H9 (cell line): Measurements from ENCODE around the gene TCERG1L. TPM values are rescaled to one million over a fixed set of nuclear protein-coding genes. Genes with fewer than 3 reads are reported as not detected.

Experiments used
- DNase-seq: peaks from one replicate; pipeline ENCODE4 v3.0.0-alpha.2; 2017
- H2AFZ ChIP-seq: one replicate; pipeline ENCODE4 v1.6.1; 2013; ENCODE audit warnings: mild to moderate bottlenecking, low read length, control low read depth, moderate library complexity
- H2AK5ac ChIP-seq: 2 replicates; pipeline ENCODE4 v1.6.1; 2013; ENCODE audit warnings: low read length, control low read depth, mixed read lengths; ENCODE audit not compliant: insufficient read length
- H2BK120ac ChIP-seq: one replicate; pipeline ENCODE4 v1.6.1; 2013; ENCODE audit warnings: low read depth, mild to moderate bottlenecking, low read length, control low read depth, inconsistent platforms; ENCODE audit not compliant: poor library complexity, severe bottlenecking
- H2BK12ac ChIP-seq: 2 replicates; pipeline ENCODE4 v1.6.1; 2013; ENCODE audit warnings: low read length, control low read depth, mixed read lengths, low read depth; ENCODE audit not compliant: insufficient read length
- H2BK15ac ChIP-seq: 2 replicates; pipeline ENCODE4 v1.6.1; 2013; ENCODE audit warnings: low read depth, low read length, control low read depth
- H2BK20ac ChIP-seq: one replicate; pipeline ENCODE4 v1.6.1; 2013; ENCODE audit warnings: low read depth, mild to moderate bottlenecking, low read length, control low read depth, inconsistent platforms; ENCODE audit not compliant: poor library complexity, severe bottlenecking
- H2BK5ac ChIP-seq: 2 replicates; pipeline ENCODE4 v1.6.1; 2013; ENCODE audit warnings: low read length, control low read depth, mixed read lengths; ENCODE audit not compliant: insufficient read length
- H3K14ac ChIP-seq: 2 replicates; pipeline ENCODE4 v1.6.1; 2013; ENCODE audit warnings: low read length, control low read depth; ENCODE audit not compliant: insufficient read depth
- H3K18ac ChIP-seq: 2 replicates; pipeline ENCODE4 v1.6.1; 2013; ENCODE audit warnings: low read depth, mild to moderate bottlenecking, mixed read lengths, low read length, control low read depth; ENCODE audit not compliant: insufficient read length
- H3K23ac ChIP-seq: 2 replicates; pipeline ENCODE4 v1.6.1; 2013; ENCODE audit warnings: low read length, control low read depth, mixed read lengths, low read depth; ENCODE audit not compliant: insufficient read length
- H3K23me2 ChIP-seq: 2 replicates; pipeline ENCODE4 v1.6.1; 2013; ENCODE audit warnings: low read depth, mild to moderate bottlenecking, mixed read lengths, low read length, control low read depth; ENCODE audit not compliant: insufficient read length, poor library complexity, severe bottlenecking
- H3K27ac ChIP-seq: 2 replicates; pipeline ENCODE4 v1.5.1; 2013; ENCODE audit warnings: low read length, control low read depth, mixed read lengths, low read depth; ENCODE audit not compliant: insufficient read length
- H3K27me3 ChIP-seq: 2 replicates; pipeline ENCODE4 v1.6.1; 2013; ENCODE audit warnings: low read length, control low read depth, inconsistent platforms; ENCODE audit not compliant: insufficient read depth
- H3K4ac ChIP-seq: 2 replicates; pipeline ENCODE4 v1.6.1; 2013; ENCODE audit warnings: low read depth, mild to moderate bottlenecking, control low read depth, inconsistent platforms, low read length, moderate library complexity
- H3K4me1 ChIP-seq: 2 replicates; pipeline ENCODE4 v1.6.1; 2013; ENCODE audit warnings: low read length, control low read depth, inconsistent platforms; ENCODE audit not compliant: insufficient read depth
- H3K4me2 ChIP-seq: 2 replicates; pipeline ENCODE4 v1.6.1; 2013; ENCODE audit warnings: low read length, control low read depth, mixed read lengths; ENCODE audit not compliant: insufficient read length, insufficient read depth
- H3K56ac ChIP-seq: 2 replicates; pipeline ENCODE4 v1.6.1; 2013; ENCODE audit warnings: low read depth, mild to moderate bottlenecking, mixed read lengths, low read length, control low read depth; ENCODE audit not compliant: insufficient read length
- H3K79me1 ChIP-seq: 2 replicates; pipeline ENCODE4 v1.6.1; 2013; ENCODE audit warnings: low read depth, mild to moderate bottlenecking, moderate library complexity, low read length, control low read depth, inconsistent platforms; ENCODE audit not compliant: insufficient read depth, poor library complexity, severe bottlenecking
- H3K79me2 ChIP-seq: 2 replicates; pipeline ENCODE4 v1.6.1; 2013; ENCODE audit warnings: low read length, control low read depth, inconsistent platforms; ENCODE audit not compliant: insufficient read depth
- H3K9ac ChIP-seq: 2 replicates; pipeline ENCODE4 v1.6.1; 2013; ENCODE audit warnings: low read length, control low read depth, mixed read lengths; ENCODE audit not compliant: insufficient read length; ENCODE audit errors: extremely low read depth
- H3K9me3 ChIP-seq: one replicate; pipeline ENCODE4 v1.6.1; 2013; ENCODE audit warnings: low read depth, low read length, inconsistent platforms; ENCODE audit not compliant: control insufficient read depth
- H3T11ph ChIP-seq: one replicate; pipeline ENCODE4 v1.6.1; 2013; ENCODE audit warnings: mild to moderate bottlenecking, low read length, control low read depth, inconsistent platforms
- H4K20me1 ChIP-seq: one replicate; pipeline ENCODE4 v1.6.1; 2013; ENCODE audit not compliant: control insufficient read depth, insufficient read length, insufficient read depth
- H4K5ac ChIP-seq: 2 replicates; pipeline ENCODE4 v1.6.1; 2013; ENCODE audit warnings: low read depth, mild to moderate bottlenecking, mixed read lengths, low read length, control low read depth; ENCODE audit not compliant: insufficient read length
- H4K8ac ChIP-seq: replicated peaks from 2 replicates; pipeline ENCODE4 v1.6.1; 2013; ENCODE audit warnings: low read length, control low read depth, mixed read lengths, low read depth; ENCODE audit not compliant: insufficient read length
- H4K91ac ChIP-seq: 2 replicates; pipeline ENCODE4 v1.6.1; 2013; ENCODE audit warnings: low read depth, mild to moderate bottlenecking, moderate library complexity, mixed read lengths, low read length, control low read depth; ENCODE audit not compliant: insufficient read length
- H3K27ac Mint-ChIP-seq, 3 experiments: 2 replicates in 2 of 3; 3 replicates in 1 of 3; pipeline ENCODE4 v1.8.0; 2020 to 2021; ENCODE audit warnings: mixed read lengths in 3 of 3, mild to moderate bottlenecking in 1 of 3, moderate library complexity in 1 of 3
- H3K27me3 Mint-ChIP-seq: 2 replicates; pipeline ENCODE4 v1.8.0; 2021; ENCODE audit warnings: low read depth, mild to moderate bottlenecking, moderate library complexity, mixed read lengths
- H3K36me3 Mint-ChIP-seq, 3 experiments: 2 replicates in 2 of 3; 3 replicates in 1 of 3; pipeline ENCODE4 v1.8.0; 2020 to 2021; ENCODE audit warnings: low read depth in 3 of 3, mixed read lengths in 3 of 3; ENCODE audit not compliant: insufficient read depth in 1 of 3
- H3K4me1 Mint-ChIP-seq, 2 experiments: 2 replicates each; pipeline ENCODE4 v1.8.0; 2020; ENCODE audit warnings: mixed read lengths in 2 of 2
- H3K4me3 Mint-ChIP-seq, 2 experiments: 2 replicates in 1 of 2; 3 replicates in 1 of 2; pipeline ENCODE4 v1.8.0; 2020 to 2021; ENCODE audit warnings: mild to moderate bottlenecking in 2 of 2, mixed read lengths in 2 of 2, moderate library complexity in 1 of 2
- H3K9me3 Mint-ChIP-seq, 2 experiments: 2 replicates in 1 of 2; 3 replicates in 1 of 2; pipeline ENCODE4 v1.8.0; 2020; ENCODE audit warnings: mild to moderate bottlenecking in 2 of 2, mixed read lengths in 2 of 2, moderate library complexity in 1 of 2
- WGBS: extraction: QIAGEN DNeasy Blood & Tissue Kit; methylation state at CpG from one replicate; pipeline ENCODE4 v1.1.7; 2013; ENCODE audit warnings: missing lambda C conversion rate, low lambda C conversion rate, mixed read lengths; ENCODE audit not compliant: insufficient read length; ENCODE audit errors: extremely low coverage; 5-methylcytosine and 5-hydroxymethylcytosine counted together
- total RNA-seq: library from RNA; stranded (reverse); gene quantifications from 2 replicates; pipeline ENCODE4 v1.2.1, GENCODE V29; 2021
- TF ChIP-seq, protein P1 (sequence below): fragments of 200-600 bp; sonication (generic); conservative IDR thresholded peaks from 3 replicates; pipeline ENCODE4 v1.8.0; 2021; ENCODE audit warnings: antibody characterized with exemption, mild to moderate bottlenecking

The TCERG1L gene
- total RNA-seq, 1 experiment from 2014 or later = 3.3 TPM

DNA sequence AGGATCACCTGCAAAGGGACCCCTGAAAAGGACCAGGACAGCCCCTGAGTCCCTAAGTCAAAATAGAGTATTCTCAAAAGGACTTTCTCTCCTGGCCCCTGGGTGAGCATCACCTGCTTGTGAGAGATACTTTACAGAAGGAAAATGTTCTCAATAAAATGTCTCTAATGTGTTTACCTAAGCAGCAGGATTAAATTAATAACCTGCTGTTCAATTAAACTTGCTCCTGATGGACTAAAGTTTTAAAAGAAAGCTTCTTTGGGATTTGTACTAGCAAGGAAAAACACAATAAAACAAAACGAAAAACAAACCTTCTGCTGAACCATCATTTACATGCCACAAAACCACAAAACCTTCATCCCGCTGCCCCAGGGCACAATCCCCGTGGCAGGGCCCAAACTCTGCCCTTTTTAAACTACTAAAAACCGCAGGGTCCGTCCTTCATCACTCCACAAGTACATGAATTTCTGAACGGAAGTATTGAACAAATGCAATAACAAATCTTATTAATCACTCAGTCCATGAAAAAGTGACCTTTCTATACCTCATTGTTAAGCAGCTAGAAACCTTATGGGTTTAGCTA is 197.7 kb downstream of the TCERG1L start:
- no peak overlapping the region for H4K8ac ChIP-seq
- Mint-ChIP-seq H3K36me3 (peaks cover 0 to 1% (median 0%) of the 10 kb centered on the region in 3 experiments; a peak in 2 of 7 replicates), H3K4me3 (no peak overlapping the region), H3K27ac (no peak overlapping the region), H3K9me3 (no peaks in the 10 kb centered on the region), H3K27me3 (no peaks in the 10 kb centered on the region; the same call in 1 of the 2 replicates), H3K4me1 (peaks cover 9 to 14% of the 10 kb centered on the region in 2 experiments)
- H2AK5ac ChIP-seq = no peak overlapping the region
- H3K23ac ChIP-seq = no peak overlapping the region
- WGBS = no CpG with 5 or more reads among the region's 6 CpGs
- H2BK12ac ChIP-seq = no peak overlapping the region
- no peak overlapping the region for H2BK5ac ChIP-seq
- no peaks in the 10 kb centered on the region for H3K79me1 ChIP-seq
- H3K23me2 ChIP-seq = peaks cover 3% of the 10 kb centered on the region
- H4K91ac ChIP-seq = no peak overlapping the region
- H3K9ac ChIP-seq = no peak overlapping the region
- no peak overlapping the region for H3K56ac ChIP-seq
- no peak overlapping the region for H3T11ph ChIP-seq
- H3K14ac ChIP-seq = no peak overlapping the region
- no peak for DNase-seq
- no peaks in the 10 kb centered on the region for H3K4me1 ChIP-seq
- H3K27me3 ChIP-seq = no peaks in the 10 kb centered on the region
- H3K4me2 ChIP-seq = no peak overlapping the region
- no peaks in the 10 kb centered on the region for H3K79me2 ChIP-seq
- no peak overlapping the region for H2BK15ac ChIP-seq
- no peaks in the 10 kb centered on the region for H4K20me1 ChIP-seq
- no peak overlapping the region for H4K5ac ChIP-seq
- H2AFZ ChIP-seq = no peak overlapping the region
- H3K27ac ChIP-seq = no peak overlapping the region
- TF ChIP-seq, protein P1, sequence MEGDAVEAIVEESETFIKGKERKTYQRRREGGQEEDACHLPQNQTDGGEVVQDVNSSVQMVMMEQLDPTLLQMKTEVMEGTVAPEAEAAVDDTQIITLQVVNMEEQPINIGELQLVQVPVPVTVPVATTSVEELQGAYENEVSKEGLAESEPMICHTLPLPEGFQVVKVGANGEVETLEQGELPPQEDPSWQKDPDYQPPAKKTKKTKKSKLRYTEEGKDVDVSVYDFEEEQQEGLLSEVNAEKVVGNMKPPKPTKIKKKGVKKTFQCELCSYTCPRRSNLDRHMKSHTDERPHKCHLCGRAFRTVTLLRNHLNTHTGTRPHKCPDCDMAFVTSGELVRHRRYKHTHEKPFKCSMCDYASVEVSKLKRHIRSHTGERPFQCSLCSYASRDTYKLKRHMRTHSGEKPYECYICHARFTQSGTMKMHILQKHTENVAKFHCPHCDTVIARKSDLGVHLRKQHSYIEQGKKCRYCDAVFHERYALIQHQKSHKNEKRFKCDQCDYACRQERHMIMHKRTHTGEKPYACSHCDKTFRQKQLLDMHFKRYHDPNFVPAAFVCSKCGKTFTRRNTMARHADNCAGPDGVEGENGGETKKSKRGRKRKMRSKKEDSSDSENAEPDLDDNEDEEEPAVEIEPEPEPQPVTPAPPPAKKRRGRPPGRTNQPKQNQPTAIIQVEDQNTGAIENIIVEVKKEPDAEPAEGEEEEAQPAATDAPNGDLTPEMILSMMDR = no peak
- no peak overlapping the region for H3K18ac ChIP-seq
- no peak overlapping the region for H2BK120ac ChIP-seq
- H3K4ac ChIP-seq = no peak overlapping the region
- H3K9me3 ChIP-seq = no peaks in the 10 kb centered on the region
- H2BK20ac ChIP-seq = no peak overlapping the region
